Mesenchymal stem cell (in vitro differentiated cells and primary cell): ENCODE data around the gene TMSB4X.

Experiments
- DNase-seq: peaks from one replicate; pipeline ENCODE4 v3.0.0-alpha.2; 2013
- H2AFZ ChIP-seq: one replicate; pipeline ENCODE4 v1.6.1; 2013; ENCODE audit warnings: low read depth, mild to moderate bottlenecking, control low read depth, inconsistent platforms, low read length, moderate library complexity
- H2AK5ac ChIP-seq: 2 replicates; pipeline ENCODE4 v1.6.1; 2013; ENCODE audit warnings: low read length, moderate library complexity, mild to moderate bottlenecking, inconsistent platforms; ENCODE audit not compliant: severe bottlenecking
- H2BK120ac ChIP-seq: one replicate; pipeline ENCODE4 v1.6.1; 2013; ENCODE audit warnings: low read depth, mild to moderate bottlenecking, inconsistent platforms, low read length, moderate library complexity
- H2BK12ac ChIP-seq, 2 experiments: one replicate each; pipeline ENCODE4 v1.6.1; 2013; ENCODE audit warnings: inconsistent platforms in 2 of 2, low read length in 2 of 2, mild to moderate bottlenecking in 2 of 2, moderate library complexity in 2 of 2, control low read depth in 1 of 2
- H2BK15ac ChIP-seq: one replicate; pipeline ENCODE4 v1.6.1; 2013; ENCODE audit warnings: mild to moderate bottlenecking, low read depth, inconsistent platforms; ENCODE audit not compliant: poor library complexity, severe bottlenecking
- H2BK5ac ChIP-seq: 2 replicates; pipeline ENCODE4 v1.6.1; 2013; ENCODE audit warnings: low read depth, mild to moderate bottlenecking, low read length, control low read depth, inconsistent platforms; ENCODE audit not compliant: poor library complexity, severe bottlenecking
- H3K14ac ChIP-seq, 2 experiments: one replicate each; pipeline ENCODE4 v1.6.1; 2013; ENCODE audit warnings: inconsistent platforms in 2 of 2, low read length in 2 of 2, control low read depth in 1 of 2, mild to moderate bottlenecking in 1 of 2, moderate library complexity in 1 of 2
- H3K18ac ChIP-seq, 2 experiments: one replicate each; pipeline ENCODE4 v1.6.1; 2013; ENCODE audit warnings: inconsistent platforms in 2 of 2, low read length in 2 of 2, control low read depth in 1 of 2, low read depth in 1 of 2, mild to moderate bottlenecking in 1 of 2
- H3K23ac ChIP-seq, 2 experiments: one replicate each; pipeline ENCODE4 v1.6.1; 2013; ENCODE audit warnings: inconsistent platforms in 2 of 2, low read length in 2 of 2, mild to moderate bottlenecking in 2 of 2, moderate library complexity in 2 of 2, control low read depth in 1 of 2
- H3K27ac ChIP-seq: 2 replicates; pipeline ENCODE4 v1.5.1; 2013; ENCODE audit warnings: mild to moderate bottlenecking, moderate library complexity, low read length, control low read depth, inconsistent platforms; ENCODE audit not compliant: poor library complexity, severe bottlenecking
- H3K27me3 ChIP-seq, 2 experiments: 2 replicates each; pipeline versions ENCODE4 v1.6.1 to v1.7.0; 2013; ENCODE audit warnings: low read length in 2 of 2, mild to moderate bottlenecking in 2 of 2, moderate library complexity in 2 of 2, control low read depth in 1 of 2, inconsistent platforms in 1 of 2; ENCODE audit not compliant: control insufficient read depth in 1 of 2, insufficient read depth in 1 of 2
- H3K36me3 ChIP-seq, 2 experiments: 2 replicates each; pipeline versions ENCODE4 v1.6.1 to v1.7.0; 2013; ENCODE audit warnings: low read length in 2 of 2, control low read depth in 1 of 2, inconsistent platforms in 1 of 2, low read depth in 1 of 2, mild to moderate bottlenecking in 1 of 2; ENCODE audit not compliant: insufficient read depth in 2 of 2, control insufficient read depth in 1 of 2
- H3K4ac ChIP-seq, 2 experiments: one replicate each; pipeline ENCODE4 v1.6.1; 2013; ENCODE audit warnings: inconsistent platforms in 2 of 2, low read length in 2 of 2, mild to moderate bottlenecking in 2 of 2, moderate library complexity in 2 of 2, control low read depth in 1 of 2, low read depth in 1 of 2
- H3K4me1 ChIP-seq: 2 replicates; pipeline ENCODE4 v1.6.1; 2013; ENCODE audit warnings: low read depth, low read length, control low read depth; ENCODE audit not compliant: control insufficient read depth, insufficient read depth
- H3K4me2 ChIP-seq: 2 replicates; pipeline ENCODE4 v1.6.1; 2013; ENCODE audit warnings: low read length, mild to moderate bottlenecking, inconsistent platforms; ENCODE audit not compliant: poor library complexity, severe bottlenecking
- H3K4me3 ChIP-seq, 2 experiments: 2 replicates each; pipeline versions ENCODE4 v1.5.1 to v1.7.0; 2013; ENCODE audit warnings: low read length in 2 of 2, mild to moderate bottlenecking in 2 of 2, control low read depth in 1 of 2, low read depth in 1 of 2; ENCODE audit not compliant: insufficient read depth in 1 of 2
- H3K79me1 ChIP-seq: replicated peaks from 2 replicates; pipeline ENCODE4 v1.6.1; 2013; ENCODE audit warnings: mild to moderate bottlenecking, control low read depth, low read length, inconsistent platforms; ENCODE audit not compliant: poor library complexity, severe bottlenecking
- H3K9ac ChIP-seq: 2 replicates; pipeline ENCODE4 v1.7.0; 2013; ENCODE audit warnings: mild to moderate bottlenecking, low read length, moderate library complexity
- H3K9me3 ChIP-seq: 2 replicates; pipeline ENCODE4 v1.7.0; 2013; ENCODE audit warnings: mild to moderate bottlenecking, low read length; ENCODE audit not compliant: control insufficient read depth
- H4K8ac ChIP-seq: one replicate; pipeline ENCODE4 v1.6.1; 2013; ENCODE audit warnings: inconsistent platforms, mild to moderate bottlenecking, low read length, moderate library complexity
- H4K91ac ChIP-seq: one replicate; pipeline ENCODE4 v1.6.1; 2013; ENCODE audit warnings: mild to moderate bottlenecking, low read length, inconsistent platforms
- WGBS: methylation state at CpG from one replicate; pipeline ENCODE4 v1.1.7; 2013; ENCODE audit warnings: mixed read lengths; 5-methylcytosine and 5-hydroxymethylcytosine counted together

The TMSB4X gene

DNA sequence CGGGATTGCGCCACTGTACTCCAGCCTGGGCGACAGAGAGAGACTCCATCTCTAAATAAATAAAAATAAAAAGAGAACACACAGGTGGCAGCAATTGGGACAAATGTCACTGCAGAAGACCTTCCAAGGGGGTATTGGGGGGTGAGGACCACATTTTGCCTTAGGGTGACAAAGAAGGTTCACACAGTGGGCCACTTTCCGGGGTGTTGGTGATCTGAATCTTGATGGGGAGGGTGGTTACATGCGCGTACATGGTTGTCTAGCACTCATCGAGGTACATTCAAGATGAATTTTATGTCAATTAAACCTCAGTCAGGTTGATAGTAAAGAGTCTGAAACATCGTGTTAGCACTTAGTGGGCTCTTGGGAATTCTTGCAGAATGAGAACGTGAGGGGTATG is 20.5 kb upstream of the TMSB4X start:
- Histone ChIP-seq H3K27me3 (no peaks in the 10 kb centered on the region), H3K23ac (no peak overlapping the region), H2BK12ac (peak overlapping the region in 1 of 2 experiments; percentile 83), H3K79me1 (no peaks in the 10 kb centered on the region), H4K8ac (no peak overlapping the region), H3K9me3 (no peaks in the 10 kb centered on the region), H2AFZ (no peak overlapping the region), H2AK5ac (peak overlapping the region; percentile 59), H3K4ac (no peak overlapping the region), H3K18ac (peak overlapping the region in 1 of 2 experiments; percentile 70), H2BK15ac (peak overlapping the region; percentile 44), H3K4me1 (peaks cover 7% of the 10 kb centered on the region), H4K91ac (peak overlapping the region; percentile 7), H2BK5ac (no peak overlapping the region), H3K4me3 (no peak overlapping the region), H2BK120ac (no peak overlapping the region), H3K4me2 (no peak overlapping the region), H3K36me3 (no peaks in the 10 kb centered on the region), H3K27ac (no peak overlapping the region), H3K9ac (no peak overlapping the region), H3K14ac (no peak overlapping the region)
- no peak for DNase-seq
- 81% methylated on average over 6 of the region's 9 CpGs for WGBS

GRCh38 chrX:12954981-12955380 is 19.9 kb upstream of the TMSB4X start:
- peak overlapping the region; percentile 64 for H4K8ac ChIP-seq
- H3K23ac ChIP-seq, result no peak overlapping the region
- peak overlapping the region in 1 of 2 experiments; percentile 61 for H3K4ac ChIP-seq
- H3K36me3 ChIP-seq, result no peaks in the 10 kb centered on the region
- no peak overlapping the region for H3K14ac ChIP-seq
- H3K27me3 ChIP-seq, result no peaks in the 10 kb centered on the region
- peak overlapping the region; percentile 70 for H3K18ac ChIP-seq
- no peak overlapping the region for H3K9ac ChIP-seq
- no peak overlapping the region for H2AFZ ChIP-seq
- no peak overlapping the region for H3K4me3 ChIP-seq
- H3K4me2 ChIP-seq, result no peak overlapping the region
- H3K79me1 ChIP-seq, result no peaks in the 10 kb centered on the region
- H4K91ac ChIP-seq, result peak overlapping the region; percentile 7
- 77% methylated on average over 4 of the region's 4 CpGs for WGBS
- H2BK15ac ChIP-seq, result no peak overlapping the region
- H2BK12ac ChIP-seq, result peak overlapping the region; percentile 83 to 95
- no peak for DNase-seq
- no peak overlapping the region for H3K27ac ChIP-seq
- no peak overlapping the region for H2BK5ac ChIP-seq
- peaks cover 7% of the 10 kb centered on the region for H3K4me1 ChIP-seq
- H3K9me3 ChIP-seq, result no peaks in the 10 kb centered on the region
- peak overlapping the region; percentile 61 for H2BK120ac ChIP-seq
- H2AK5ac ChIP-seq, result peak overlapping the region; percentile 70

GRCh38 chrX:12955882-12956703 is 18.8 kb upstream of the TMSB4X start:
- Histone ChIP-seq H3K4me2 (no peak overlapping the region), H3K36me3 (no peaks in the 10 kb centered on the region), H3K9me3 (no peaks in the 10 kb centered on the region), H3K14ac (peak overlapping the region in 1 of 2 experiments; percentile 20), H3K4me3 (no peak overlapping the region), H3K79me1 (no peaks in the 10 kb centered on the region), H4K91ac (peak overlapping the region; percentile 99), H3K9ac (peak overlapping the region; percentile 1), H3K18ac (peak overlapping the region; percentile 85 to 94), H2AFZ (no peak overlapping the region), H3K4me1 (peaks cover 7% of the 10 kb centered on the region), H4K8ac (peak overlapping the region; percentile 89), H2BK5ac (peak overlapping the region; percentile 68), H3K27me3 (peaks cover 0 to 4% of the 10 kb centered on the region in 2 experiments), H2AK5ac (peak overlapping the region; percentile 78), H2BK12ac (peak overlapping the region; percentile 69 to 84), H2BK120ac (peak overlapping the region; percentile 95), H3K4ac (peak overlapping the region; percentile 97 to 98), H3K23ac (no peak overlapping the region), H3K27ac (peak overlapping the region; percentile 97), H2BK15ac (peak overlapping the region; percentile 80)
- peak; percentile 91 for DNase-seq
- 24% methylated on average over 8 of the region's 20 CpGs for WGBS

DNA sequence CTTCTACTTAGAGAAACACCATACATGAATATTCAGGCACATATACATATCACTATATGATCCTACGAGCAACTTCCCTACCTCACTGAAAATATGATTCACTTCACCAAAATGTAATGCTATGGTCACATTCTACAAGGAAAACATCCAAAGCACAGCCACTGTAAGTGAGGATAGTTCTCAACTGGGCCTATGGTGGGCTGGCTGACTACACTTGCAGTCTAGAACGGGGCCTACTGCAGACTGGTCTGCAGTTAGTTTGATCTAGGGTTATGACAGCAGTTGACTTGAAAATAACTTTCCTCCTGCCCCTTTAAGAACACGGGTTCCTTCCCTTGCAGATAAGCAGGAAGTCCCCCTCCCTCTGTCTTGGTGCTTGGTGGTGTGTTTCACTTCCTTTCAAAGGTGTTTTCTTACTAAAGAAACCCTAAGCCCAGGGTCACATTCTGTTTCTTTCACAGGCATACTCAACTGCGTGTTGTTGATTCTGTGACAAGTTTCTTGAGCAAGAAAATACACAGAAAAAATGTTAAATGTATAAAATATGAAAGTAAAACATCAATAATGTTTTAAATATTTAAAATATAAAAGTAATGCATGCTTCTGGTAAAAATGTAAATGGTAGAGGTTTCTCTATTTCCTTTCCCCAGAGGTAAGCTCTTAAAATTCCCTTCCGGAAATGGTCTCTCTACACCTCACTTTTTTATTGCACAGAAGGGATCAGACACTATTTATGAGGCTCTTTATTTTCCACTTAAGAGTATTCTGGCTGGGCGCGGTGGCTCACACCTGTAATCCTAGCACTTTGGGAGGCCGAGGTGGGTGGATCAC is 18.0 kb upstream of the TMSB4X start:
- no peak overlapping the region for H3K4me2 ChIP-seq
- H3K9ac ChIP-seq, result no peak overlapping the region
- peak overlapping the region; percentile 88 for H4K8ac ChIP-seq
- DNase-seq, result peak; percentile 71
- peak overlapping the region; percentile 75 to 88 for H3K4ac ChIP-seq
- H3K4me3 ChIP-seq, result no peak overlapping the region
- 78% methylated on average over 3 of the region's 8 CpGs for WGBS
- H3K36me3 ChIP-seq, result no peaks in the 10 kb centered on the region
- H2BK15ac ChIP-seq, result no peak overlapping the region
- H3K9me3 ChIP-seq, result no peaks in the 10 kb centered on the region
- H3K23ac ChIP-seq, result no peak overlapping the region
- peak overlapping the region; percentile 97 for H3K27ac ChIP-seq
- no peak overlapping the region for H2AFZ ChIP-seq
- no peaks in the 10 kb centered on the region for H3K79me1 ChIP-seq
- H3K14ac ChIP-seq, result no peak overlapping the region
- H3K18ac ChIP-seq, result peak overlapping the region; percentile 85 to 94
- peak overlapping the region; percentile 50 for H4K91ac ChIP-seq
- H3K4me1 ChIP-seq, result peaks cover 7% of the 10 kb centered on the region
- H2BK120ac ChIP-seq, result peak overlapping the region; percentile 95
- peak overlapping the region; percentile 31 for H2BK5ac ChIP-seq
- H2BK12ac ChIP-seq, result peak overlapping the region in 1 of 2 experiments; percentile 66
- peaks cover 0 to 4% of the 10 kb centered on the region in 2 experiments for H3K27me3 ChIP-seq
- H2AK5ac ChIP-seq, result peak overlapping the region; percentile 81
